ENCODE results near the gene PCP4L1. TPM values are rescaled to one million over a fixed set of nuclear protein-coding genes. Genes with fewer than 3 reads are reported as not detected.
"Not testable (repeated sequence)": the region's sequence is repeated elsewhere in the genome, so short reads cannot be mapped to it uniquely, and the experiment has no call there.

The PCP4L1 gene
- total RNA-seq, 1 donor from 2014 or later = not detected

DNA sequence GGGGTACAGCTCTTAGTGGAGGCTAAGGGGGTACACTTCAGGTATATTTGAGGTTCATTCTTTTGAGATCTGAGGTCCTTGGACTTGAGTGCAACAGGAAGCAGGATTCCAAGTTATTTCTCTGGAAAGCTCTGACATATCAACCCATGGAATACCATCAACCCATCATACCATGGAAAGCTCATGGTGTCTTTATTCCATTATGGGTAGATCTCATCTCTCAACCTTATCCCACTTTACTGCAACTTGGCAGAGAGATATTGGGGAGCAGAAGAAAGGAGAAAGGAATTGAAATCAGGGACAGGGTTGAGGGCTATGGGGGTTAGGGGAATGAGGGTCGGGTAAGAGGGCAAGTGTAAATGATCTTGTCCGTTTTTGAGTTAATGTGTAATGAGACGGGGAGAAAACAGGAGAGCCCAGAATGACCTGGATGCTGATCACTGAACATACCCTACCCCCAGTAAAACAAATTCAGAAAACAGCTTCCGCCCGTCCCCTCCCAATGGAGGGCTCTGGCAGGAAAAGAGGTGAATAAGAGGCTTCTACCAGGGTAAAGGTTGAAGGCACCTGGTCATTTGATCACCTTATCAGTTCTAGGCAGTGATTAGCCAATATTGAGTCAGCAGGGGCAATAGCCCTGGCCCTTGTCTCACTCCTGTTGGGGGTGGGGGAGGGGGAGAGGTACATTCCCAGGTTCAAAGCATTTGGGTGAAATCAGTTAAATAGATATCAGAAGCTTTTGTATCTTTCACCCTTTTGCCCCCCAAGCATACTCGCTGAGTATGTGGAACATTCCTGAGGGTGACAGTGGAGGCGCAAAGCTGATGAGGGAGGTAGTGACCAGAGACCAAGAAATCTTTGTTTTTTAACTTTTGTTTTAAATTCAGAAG lies 34.5 kb upstream of the PCP4L1 start:
- H3K27ac Mint-ChIP-seq = no peak overlapping the region
- H3K4me3 Mint-ChIP-seq (ENCODE audit: low read depth) = no peak overlapping the region

DNA sequence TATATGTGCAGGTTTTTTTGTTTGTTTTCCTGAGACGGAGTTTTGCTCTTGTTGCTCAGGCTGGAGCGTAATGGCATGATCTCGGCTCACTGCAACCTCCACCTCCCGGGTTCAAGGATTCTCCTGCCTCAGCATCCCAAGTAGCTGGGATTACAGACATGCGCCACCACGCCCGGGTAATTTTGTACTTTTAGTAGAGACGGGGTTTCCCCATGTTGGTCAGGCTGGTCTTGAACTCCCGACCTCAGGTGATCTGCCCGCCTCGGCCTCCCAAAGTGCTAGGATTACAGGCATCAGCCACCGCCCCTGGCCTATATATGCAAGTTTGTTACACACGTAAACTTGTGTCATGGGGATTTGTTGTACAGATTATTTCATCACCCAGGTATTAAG lies 33.9 kb upstream of the PCP4L1 start:
- H3K9me3 Mint-ChIP-seq; DNase-seq (ENCODE audit: low spot score); H3K27me3 Mint-ChIP-seq (ENCODE audit: low read depth); H3K4me3 Mint-ChIP-seq (ENCODE audit: low read depth); H3K27ac Mint-ChIP-seq: not testable (repeated sequence)
- intact Hi-C loops (cut with micrococcal nuclease) = loop anchor here (1.0 to 2.0 kb wide), 4 partner anchors 14 to 44 kb away; partner anchors contain the start of gene NDUFS2
- Mint-ChIP-seq H3K4me1 (ENCODE audit: low read depth) (peaks cover 23% of the 10 kb centered on the region), H3K36me3 (ENCODE audit: low read depth) (peaks cover 23% of the 10 kb centered on the region)

More for the DNA sequence above, 34.5 kb upstream of the PCP4L1 start:
- Mint-ChIP-seq H3K27me3 (ENCODE audit: low read depth) (no peaks in the 10 kb centered on the region), H3K4me1 (ENCODE audit: low read depth) (peaks cover 24% of the 10 kb centered on the region), H3K9me3 (no peaks in the 10 kb centered on the region), H3K36me3 (ENCODE audit: low read depth) (peaks cover 17% of the 10 kb centered on the region)
- DNase-seq (ENCODE audit: low spot score) = no peak
- intact Hi-C loops (cut with micrococcal nuclease) = loop anchor here (2.0 kb wide), 1 partner anchor 39 kb away; no protein-coding TSS in a partner anchor

DNA sequence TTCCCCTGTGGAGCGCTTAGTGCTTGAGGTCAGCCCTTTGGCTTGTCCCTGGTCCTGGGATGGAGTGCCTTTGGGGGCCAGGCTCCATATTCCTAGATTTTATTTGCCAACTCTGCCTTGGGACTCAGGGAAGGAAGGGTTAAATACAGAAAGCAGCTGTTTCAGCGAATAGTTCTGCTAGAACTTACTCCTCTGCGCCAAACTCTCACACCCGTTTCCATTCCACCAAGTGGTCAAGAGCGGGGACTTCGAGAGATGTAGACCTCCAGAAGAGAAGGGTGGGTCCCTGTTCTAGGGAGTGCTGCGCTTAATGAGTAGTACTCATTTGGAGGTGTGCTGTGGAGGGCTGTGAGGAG lies 33.4 kb upstream of the PCP4L1 start:
- intact Hi-C loops (cut with micrococcal nuclease) = loop anchor here (1.0 to 2.0 kb wide), 4 partner anchors 15 to 45 kb away; partner anchors contain the start of gene NDUFS2
- peaks cover 26% of the 10 kb centered on the region for H3K36me3 Mint-ChIP-seq (ENCODE audit: low read depth)
- peaks cover 23% of the 10 kb centered on the region for H3K4me1 Mint-ChIP-seq (ENCODE audit: low read depth)
- H3K27me3 Mint-ChIP-seq (ENCODE audit: low read depth) = no peaks in the 10 kb centered on the region
- H3K27ac Mint-ChIP-seq = peak overlapping the region; percentile 54
- no peak for DNase-seq (ENCODE audit: low spot score)
- H3K9me3 Mint-ChIP-seq = no peaks in the 10 kb centered on the region
- H3K4me3 Mint-ChIP-seq (ENCODE audit: low read depth) = no peak overlapping the region

DNA sequence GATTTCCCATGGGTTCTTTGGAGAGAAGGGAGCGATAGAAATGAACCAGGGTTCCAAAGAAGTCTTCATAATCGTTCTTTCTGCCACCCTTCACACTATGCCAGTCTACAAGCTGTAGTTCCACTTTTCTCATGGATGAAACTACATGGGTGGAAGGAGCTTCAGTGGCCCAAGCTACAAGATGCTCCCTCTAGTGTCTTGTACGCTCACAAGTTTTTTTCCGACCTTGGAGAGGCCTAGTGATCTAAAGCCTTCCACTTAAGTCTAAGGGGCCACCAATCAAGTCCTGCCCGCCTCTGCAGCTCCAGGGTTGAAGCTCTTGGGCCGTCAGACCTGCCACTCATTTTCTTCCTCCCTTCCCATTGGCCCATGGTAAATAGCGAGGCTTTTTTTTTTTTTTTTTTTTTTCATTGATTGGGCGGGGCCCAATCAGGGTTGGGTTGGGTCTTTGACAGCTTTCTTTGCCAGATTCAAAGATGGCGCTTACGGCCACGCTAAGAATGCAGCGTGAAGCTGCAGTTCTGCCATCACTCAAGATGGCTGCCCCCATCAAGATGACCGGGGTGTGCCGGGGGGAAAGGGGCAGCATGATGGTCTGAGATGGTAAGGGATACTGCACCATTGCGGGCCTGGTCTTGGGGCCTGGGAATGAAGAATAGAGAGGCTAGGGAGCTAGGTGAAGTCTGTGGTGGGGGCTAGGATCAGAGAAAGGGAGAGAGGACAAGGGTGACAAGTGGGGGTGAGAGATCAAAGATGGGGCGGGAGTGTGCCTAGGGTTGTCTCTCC lies 32.8 kb upstream of the PCP4L1 start, which contains the start of gene TOMM40L:
TOMM40L (plus strand) TSS at position 527 of the 786 bp plus-strand sequence. CDS start 430 bp downstream, outside the sequence.
- H3K9me3 Mint-ChIP-seq = no peaks in the 10 kb centered on the region
- DNase-seq (ENCODE audit: low spot score) = peak; percentile 89
- H3K36me3 Mint-ChIP-seq (ENCODE audit: low read depth) = peaks cover 32% of the 10 kb centered on the region
- intact Hi-C loops (cut with micrococcal nuclease) = loop anchor here (1.0 to 2.0 kb wide), 5 partner anchors 15 to 89 kb away; partner anchors contain the start of genes NDUFS2 and SDHC
- no peaks in the 10 kb centered on the region for H3K27me3 Mint-ChIP-seq (ENCODE audit: low read depth)
- peak within 1 kb of the TSS; percentile 100 for H3K27ac Mint-ChIP-seq
- peak within 1 kb of the TSS; percentile 100 for H3K4me3 Mint-ChIP-seq (ENCODE audit: low read depth)
- H3K4me1 Mint-ChIP-seq (ENCODE audit: low read depth) = peaks cover 23% of the 10 kb centered on the region

GRCh38 chr1:161226320-161226711 lies 32.2 kb upstream of the PCP4L1 start:
- Mint-ChIP-seq H3K9me3 (no peaks in the 10 kb centered on the region), H3K4me3 (ENCODE audit: low read depth) (peak overlapping the region; percentile 100), H3K27ac (peak overlapping the region; percentile 100), H3K27me3 (ENCODE audit: low read depth) (no peaks in the 10 kb centered on the region), H3K36me3 (ENCODE audit: low read depth) (peaks cover 33% of the 10 kb centered on the region), H3K4me1 (ENCODE audit: low read depth) (peaks cover 23% of the 10 kb centered on the region)
- DNase-seq (ENCODE audit: low spot score) = no peak
- intact Hi-C loops (cut with micrococcal nuclease) = loop anchor here (2.0 kb wide), 1 partner anchor 88 kb away; the partner anchor contains the start of gene SDHC

DNA sequence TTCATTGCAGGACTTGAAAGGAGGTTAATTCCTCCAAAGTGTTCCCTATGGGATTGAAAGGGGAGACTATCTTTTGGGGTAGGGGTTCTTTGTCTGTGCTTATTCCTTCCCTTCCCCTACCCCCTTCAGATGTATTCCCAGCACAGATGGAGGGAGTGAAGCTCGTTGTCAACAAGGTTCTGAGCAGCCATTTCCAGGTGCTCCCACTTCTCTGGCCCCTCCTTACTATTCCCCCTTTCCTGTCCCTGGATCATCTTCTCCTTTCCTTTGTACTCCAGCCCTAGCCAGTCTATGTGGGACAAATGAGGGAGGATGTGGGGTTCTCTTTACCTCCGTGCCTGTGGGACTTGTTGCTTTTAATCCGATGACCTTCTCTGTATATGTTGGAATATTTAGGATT lies 31.8 kb upstream of the PCP4L1 start:
- intact Hi-C loops (cut with micrococcal nuclease) = loop anchor here (1.0 to 2.0 kb wide), 3 partner anchors 65 to 156 kb away; partner anchors contain the start of gene SDHC

DNA sequence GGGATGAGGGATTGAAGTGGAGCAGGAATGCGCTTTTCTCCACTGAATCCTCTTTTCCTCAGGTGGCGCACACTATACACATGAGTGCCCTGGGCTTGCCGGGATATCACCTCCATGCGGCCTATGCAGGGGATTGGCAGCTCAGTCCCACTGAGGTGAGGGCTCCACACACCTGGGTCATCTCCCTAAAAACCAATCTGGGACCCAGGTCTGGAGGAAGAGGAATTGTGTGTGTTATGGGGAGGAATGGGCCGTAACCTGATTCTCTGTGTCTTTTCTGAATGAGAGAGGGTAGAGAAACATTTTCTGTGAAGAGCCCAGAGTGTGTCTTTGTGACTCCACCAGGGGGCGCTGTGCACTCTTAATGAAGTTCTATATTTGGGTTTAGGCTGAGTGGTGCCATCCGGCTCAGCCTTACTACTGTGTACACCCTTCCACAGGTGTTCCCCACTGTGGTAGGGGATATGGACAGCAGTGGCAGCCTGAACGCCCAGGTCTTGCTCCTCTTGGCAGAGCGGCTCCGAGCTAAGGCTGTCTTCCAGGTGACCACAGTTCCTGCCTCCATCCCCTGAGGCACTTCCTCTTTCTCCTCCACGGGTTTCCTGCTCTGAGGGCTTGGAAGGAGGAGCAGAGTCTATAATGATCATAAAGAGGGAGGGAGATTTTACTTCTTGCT lies 31.2 kb upstream of the PCP4L1 start:
- intact Hi-C loops (cut with micrococcal nuclease) = loop anchor here (1.0 to 2.0 kb wide), 3 partner anchors 64 to 155 kb away; partner anchors contain the start of gene SDHC
- peak overlapping the region; percentile 100 for H3K4me3 Mint-ChIP-seq (ENCODE audit: low read depth)
- DNase-seq (ENCODE audit: low spot score) = peak; percentile 79
- peak overlapping the region; percentile 73 for H3K27ac Mint-ChIP-seq
- H3K9me3 Mint-ChIP-seq = no peaks in the 10 kb centered on the region
- peaks cover 23% of the 10 kb centered on the region for H3K4me1 Mint-ChIP-seq (ENCODE audit: low read depth)
- H3K36me3 Mint-ChIP-seq (ENCODE audit: low read depth) = peaks cover 33% of the 10 kb centered on the region
- no peaks in the 10 kb centered on the region for H3K27me3 Mint-ChIP-seq (ENCODE audit: low read depth)

More for the DNA sequence above, 31.8 kb upstream of the PCP4L1 start:
- H3K36me3 Mint-ChIP-seq (ENCODE audit: low read depth) = peaks cover 33% of the 10 kb centered on the region
- peak overlapping the region; percentile 100 for H3K4me3 Mint-ChIP-seq (ENCODE audit: low read depth)
- no peak for DNase-seq (ENCODE audit: low spot score)
- H3K4me1 Mint-ChIP-seq (ENCODE audit: low read depth) = peaks cover 23% of the 10 kb centered on the region
- no peaks in the 10 kb centered on the region for H3K9me3 Mint-ChIP-seq
- H3K27ac Mint-ChIP-seq = peak overlapping the region; percentile 73
- H3K27me3 Mint-ChIP-seq (ENCODE audit: low read depth) = no peaks in the 10 kb centered on the region

GRCh38 chr1:161228032-161228431 lies 30.5 kb upstream of the PCP4L1 start:
- Mint-ChIP-seq H3K27ac (peak overlapping the region; percentile 11), H3K27me3 (ENCODE audit: low read depth) (no peaks in the 10 kb centered on the region), H3K9me3 (no peaks in the 10 kb centered on the region), H3K4me1 (ENCODE audit: low read depth) (peaks cover 23% of the 10 kb centered on the region), H3K4me3 (ENCODE audit: low read depth) (peak overlapping the region; percentile 100), H3K36me3 (ENCODE audit: low read depth) (peaks cover 33% of the 10 kb centered on the region)
- intact Hi-C loops (cut with micrococcal nuclease) = no loop called here
- DNase-seq (ENCODE audit: low spot score) = no peak

DNA sequence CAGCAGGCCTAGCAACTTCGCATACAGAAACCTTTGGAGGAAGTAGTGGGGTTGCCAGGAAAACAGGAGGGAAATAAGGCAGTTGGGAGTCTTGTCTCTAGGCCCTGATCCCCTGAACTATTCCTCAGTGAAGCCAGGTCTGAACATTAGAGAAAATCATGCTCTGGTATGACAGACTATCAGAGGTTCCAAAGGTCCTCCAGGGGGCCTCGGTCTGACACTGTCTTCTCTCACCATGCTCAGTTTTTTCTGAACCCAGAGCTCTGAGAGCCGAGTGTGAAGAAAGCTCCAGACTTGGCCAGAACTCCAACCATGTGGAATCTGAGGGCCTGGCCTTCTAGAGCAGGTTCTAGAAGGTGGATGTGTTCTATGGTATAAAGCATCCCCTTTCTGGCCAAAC lies 28.6 kb upstream of the PCP4L1 start:
- Mint-ChIP-seq H3K9me3 (no peaks in the 10 kb centered on the region), H3K4me1 (ENCODE audit: low read depth) (peaks cover 22% of the 10 kb centered on the region), H3K36me3 (ENCODE audit: low read depth) (peaks cover 33% of the 10 kb centered on the region), H3K27me3 (ENCODE audit: low read depth) (no peaks in the 10 kb centered on the region), H3K27ac (no peak overlapping the region), H3K4me3 (ENCODE audit: low read depth) (no peak overlapping the region)
- intact Hi-C loops (cut with micrococcal nuclease) = no loop called here
- DNase-seq (ENCODE audit: low spot score) = no peak

- intact Hi-C loops (cut with micrococcal nuclease) = no loop called here
- no peak overlapping the region for H3K4me3 Mint-ChIP-seq (ENCODE audit: low read depth)
- H3K9me3 Mint-ChIP-seq = no peaks in the 10 kb centered on the region
- H3K27me3 Mint-ChIP-seq (ENCODE audit: low read depth) = no peaks in the 10 kb centered on the region
- H3K27ac Mint-ChIP-seq = no peak overlapping the region
- peaks cover 33% of the 10 kb centered on the region for H3K36me3 Mint-ChIP-seq (ENCODE audit: low read depth)
- no peak for DNase-seq (ENCODE audit: low spot score)
- peaks cover 16% of the 10 kb centered on the region for H3K4me1 Mint-ChIP-seq (ENCODE audit: low read depth)
Observed at GRCh38 chr1:161230762-161231161, 27.8 kb upstream of the PCP4L1 start.

DNA sequence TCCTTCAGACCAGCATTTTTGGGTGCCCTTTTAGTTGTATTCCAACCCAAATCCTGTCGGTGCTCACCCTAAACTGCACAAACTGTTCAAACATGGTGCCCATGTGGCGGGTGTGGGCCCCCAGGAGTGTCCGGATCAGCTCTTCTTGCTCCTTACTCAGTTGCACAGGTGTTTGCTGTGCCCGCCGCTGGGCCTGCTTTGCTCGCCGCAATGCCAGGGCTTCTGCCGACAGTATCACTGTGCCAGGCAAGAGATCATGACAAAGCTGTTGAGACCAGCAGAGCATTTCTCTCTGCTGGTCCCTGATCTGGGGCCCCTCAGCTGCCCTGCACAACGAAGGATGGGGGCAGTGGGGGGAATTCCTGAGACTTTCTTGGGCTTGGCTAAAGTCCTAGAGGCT lies 25.4 kb upstream of the PCP4L1 start:
- no peaks in the 10 kb centered on the region for H3K9me3 Mint-ChIP-seq
- intact Hi-C loops (cut with micrococcal nuclease) = no loop called here
- H3K36me3 Mint-ChIP-seq (ENCODE audit: low read depth) = peaks cover 25% of the 10 kb centered on the region
- no peak overlapping the region for H3K4me3 Mint-ChIP-seq (ENCODE audit: low read depth)
- no peak for DNase-seq (ENCODE audit: low spot score)
- no peaks in the 10 kb centered on the region for H3K27me3 Mint-ChIP-seq (ENCODE audit: low read depth)
- peaks cover under 1% of the 10 kb centered on the region for H3K4me1 Mint-ChIP-seq (ENCODE audit: low read depth)
- no peak overlapping the region for H3K27ac Mint-ChIP-seq

Data from activated T-helper 2 cell treated with anti-CD3 and anti-CD28 coated beads, Interferon-gamma antibody, Interleukin-2, Interleukin-4, amounts not matched to agents 10 μg/mL and 5 μg/mL and 100 μg/mL, durations not matched to agents 14 hours and 24 hours and 36 hours (primary cell).